Stimulated activated CD4-positive, alpha-beta T cell treated with anti-CD3 and anti-CD28 coated beads, Interleukin-4, amount 100 ng/mL, for 1 hour (primary cell): ENCODE measurements around the gene CYP4B1.
"Not testable (repeated sequence)": the region's sequence is repeated elsewhere in the genome, so short reads cannot be mapped to it uniquely, and the experiment has no call there.

ENCODE experiments used
- DNase-seq: peaks from one replicate; pipeline ENCODE4 v3.0.0-alpha.2; 2020

Gene CYP4B1

GRCh38 chr1:46817814-46818213, 19.0 kb downstream of the CYP4B1 start:
- DNase-seq, result no peak

- no peak for DNase-seq
These were observed 19.7 kb downstream of the CYP4B1 start for GRCh38 chr1:46818591-46818990.

- no peak for DNase-seq
These were observed 20.5 kb downstream of the CYP4B1 start for GRCh38 chr1:46819335-46819734.

- DNase-seq, result no peak
These were observed 21.2 kb downstream of the CYP4B1 start for GRCh38 chr1:46820076-46820475.

GRCh38 chr1:46820560-46821060, 21.8 kb downstream of the CYP4B1 start:
- DNase-seq, result no peak

- DNase-seq, result no peak
These were observed 23.5 kb downstream of the CYP4B1 start for GRCh38 chr1:46822248-46822826.

- DNase-seq, result no peak
These were observed 24.3 kb downstream of the CYP4B1 start for GRCh38 chr1:46823151-46823550.

GRCh38 chr1:46826892-46827291, 28.0 kb downstream of the CYP4B1 start:
- DNase-seq, result not testable (repeated sequence)

- DNase-seq, result no peak
These were observed 31.9 kb downstream of the CYP4B1 start for GRCh38 chr1:46830665-46831322.

- not testable (repeated sequence) for DNase-seq
These were observed 36.6 kb downstream of the CYP4B1 start for GRCh38 chr1:46835469-46835868.

- not testable (repeated sequence) for DNase-seq
These were observed 47.5 kb downstream of the CYP4B1 start for GRCh38 chr1:46846386-46846785.

GRCh38 chr1:46857660-46858065, 58.8 kb downstream of the CYP4B1 start:
- DNase-seq, result not testable (repeated sequence)

- no peak for DNase-seq
These were observed 63.5 kb downstream of the CYP4B1 start for GRCh38 chr1:46862348-46862747.
